G401.6 (cell line): ENCODE results near the gene IQGAP3.
"Not testable (repeated sequence)": the region's sequence is repeated elsewhere in the genome, so short reads cannot be mapped to it uniquely, and the experiment has no call there.

Source experiments
- FAIRE-seq: peaks from 2 replicates; lab custom pipeline; 2012; peaks lifted over from hg19 to GRCh38; lab: Jason Lieb, UNC

Gene IQGAP3

GRCh38 chr1:156571261-156571852 is 1.0 kb downstream of the IQGAP3 start:
- no peak for FAIRE-seq

- no peak for FAIRE-seq
Measured at GRCh38 chr1:156566436-156566835, 5.9 kb downstream of the IQGAP3 start.

GRCh38 chr1:156565519-156565918 is 6.8 kb downstream of the IQGAP3 start:
- FAIRE-seq: no peak

- FAIRE-seq: no peak
Measured at GRCh38 chr1:156560585-156561163, 11.7 kb downstream of the IQGAP3 start.

GRCh38 chr1:156559797-156560385 is 12.5 kb downstream of the IQGAP3 start:
- no peak for FAIRE-seq

GRCh38 chr1:156559086-156559796 is 13.1 kb downstream of the IQGAP3 start:
- FAIRE-seq: no peak

- no peak for FAIRE-seq
Measured at GRCh38 chr1:156556354-156556753, 16.0 kb downstream of the IQGAP3 start.

GRCh38 chr1:156555715-156556114 is 16.6 kb downstream of the IQGAP3 start:
- FAIRE-seq: no peak

GRCh38 chr1:156554971-156555370 is 17.4 kb downstream of the IQGAP3 start:
- no peak for FAIRE-seq

GRCh38 chr1:156553860-156554485 is 18.4 kb downstream of the IQGAP3 start:
- FAIRE-seq: no peak

GRCh38 chr1:156552937-156553336 is 19.4 kb downstream of the IQGAP3 start:
- not testable (repeated sequence) for FAIRE-seq

- FAIRE-seq: no peak
Measured at GRCh38 chr1:156552518-156552917, 19.8 kb downstream of the IQGAP3 start.

GRCh38 chr1:156551869-156552268 is 20.5 kb downstream of the IQGAP3 start:
- FAIRE-seq: no peak

GRCh38 chr1:156551066-156551643 is 21.2 kb downstream of the IQGAP3 start:
- no peak for FAIRE-seq

GRCh38 chr1:156550346-156550745 is 22.0 kb downstream of the IQGAP3 start:
- FAIRE-seq: no peak

- no peak for FAIRE-seq
Measured at GRCh38 chr1:156549831-156550230, 22.5 kb downstream of the IQGAP3 start.

GRCh38 chr1:156549390-156549789 is 23.0 kb downstream of the IQGAP3 start:
- FAIRE-seq: no peak

- FAIRE-seq: no peak
Measured at GRCh38 chr1:156547982-156548381, 24.4 kb downstream of the IQGAP3 start.

- FAIRE-seq: no peak
Measured at GRCh38 chr1:156547434-156547833, 24.9 kb downstream of the IQGAP3 start.

GRCh38 chr1:156546267-156546666 is 26.1 kb downstream of the IQGAP3 start:
- FAIRE-seq: no peak

GRCh38 chr1:156544592-156545102 is 27.7 kb downstream of the IQGAP3 start:
- FAIRE-seq: no peak

- no peak for FAIRE-seq
Measured at GRCh38 chr1:156543066-156543465, 29.3 kb downstream of the IQGAP3 start.
